Measurements from ENCODE around the gene ZFYVE28. TPM values are rescaled to one million over a fixed set of nuclear protein-coding genes. Genes with fewer than 3 reads are reported as not detected.
"Not testable (repeated sequence)": the region's sequence is repeated elsewhere in the genome, so short reads cannot be mapped to it uniquely, and the experiment has no call there.

Gene ZFYVE28
- total RNA-seq, 1 donor from 2014 or later: 16.6 TPM

DNA sequence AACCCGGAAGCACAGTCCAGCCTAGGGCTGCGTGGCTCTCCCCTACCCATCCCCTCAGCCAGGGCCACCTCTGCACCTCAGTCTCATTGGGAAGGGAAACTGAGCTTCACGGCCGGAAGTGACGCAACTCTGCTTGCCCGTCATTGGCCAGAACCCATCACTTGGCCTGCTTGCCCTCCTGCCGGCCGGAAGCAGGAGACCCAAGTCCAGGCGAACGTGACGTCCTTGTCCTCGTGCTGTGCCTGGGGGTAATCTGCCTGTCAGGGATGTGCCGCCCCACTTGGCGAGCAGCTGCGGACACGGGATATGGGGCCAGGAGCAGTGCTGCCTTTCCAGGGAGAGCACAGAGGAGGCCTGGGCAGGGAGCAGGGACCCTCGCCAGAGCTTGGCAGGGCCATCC is 31.2 kb downstream of the ZFYVE28 start:
- no peaks in the 10 kb centered on the region for H3K27me3 ChIP-seq
- intact Hi-C loops (cut with DNase I): no loop called here
- no peaks in the 10 kb centered on the region for H3K36me3 ChIP-seq
- no peak overlapping the region for H3K4me3 ChIP-seq
- no peak for DNase-seq
- H3K9me3 ChIP-seq: no peaks in the 10 kb centered on the region
- peaks cover 10% of the 10 kb centered on the region for H3K4me1 ChIP-seq
- TF ChIP-seq, protein P1, sequence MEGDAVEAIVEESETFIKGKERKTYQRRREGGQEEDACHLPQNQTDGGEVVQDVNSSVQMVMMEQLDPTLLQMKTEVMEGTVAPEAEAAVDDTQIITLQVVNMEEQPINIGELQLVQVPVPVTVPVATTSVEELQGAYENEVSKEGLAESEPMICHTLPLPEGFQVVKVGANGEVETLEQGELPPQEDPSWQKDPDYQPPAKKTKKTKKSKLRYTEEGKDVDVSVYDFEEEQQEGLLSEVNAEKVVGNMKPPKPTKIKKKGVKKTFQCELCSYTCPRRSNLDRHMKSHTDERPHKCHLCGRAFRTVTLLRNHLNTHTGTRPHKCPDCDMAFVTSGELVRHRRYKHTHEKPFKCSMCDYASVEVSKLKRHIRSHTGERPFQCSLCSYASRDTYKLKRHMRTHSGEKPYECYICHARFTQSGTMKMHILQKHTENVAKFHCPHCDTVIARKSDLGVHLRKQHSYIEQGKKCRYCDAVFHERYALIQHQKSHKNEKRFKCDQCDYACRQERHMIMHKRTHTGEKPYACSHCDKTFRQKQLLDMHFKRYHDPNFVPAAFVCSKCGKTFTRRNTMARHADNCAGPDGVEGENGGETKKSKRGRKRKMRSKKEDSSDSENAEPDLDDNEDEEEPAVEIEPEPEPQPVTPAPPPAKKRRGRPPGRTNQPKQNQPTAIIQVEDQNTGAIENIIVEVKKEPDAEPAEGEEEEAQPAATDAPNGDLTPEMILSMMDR (IDR thresholded peaks at IDR 0.05): no peak
- ATAC-seq: no peak
- no peak overlapping the region for H3K27ac ChIP-seq

DNA sequence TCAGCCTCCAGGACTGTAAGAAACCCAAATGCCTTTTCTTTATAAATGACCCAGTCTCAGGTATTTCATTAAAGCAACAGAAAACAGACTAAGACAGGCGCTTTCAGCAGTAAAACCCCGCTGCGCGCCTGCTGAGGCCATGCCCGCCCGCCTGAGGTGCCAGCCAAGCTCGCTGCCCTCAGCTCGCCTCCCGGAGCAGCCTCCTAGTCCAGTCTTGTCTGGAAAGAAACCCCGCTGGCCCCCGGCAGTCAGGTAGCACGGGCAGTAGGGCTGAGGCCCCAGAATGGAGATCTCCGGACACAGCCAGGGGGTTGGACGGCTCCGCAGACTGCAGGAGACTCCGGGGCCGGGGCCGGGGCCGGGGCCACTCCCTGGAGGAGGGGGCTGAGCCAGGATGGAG is 31.7 kb downstream of the ZFYVE28 start:
- H3K9me3 ChIP-seq: no peaks in the 10 kb centered on the region
- intact Hi-C loops (cut with DNase I): no loop called here
- no peaks in the 10 kb centered on the region for H3K36me3 ChIP-seq
- ATAC-seq: no peak
- H3K4me3 ChIP-seq: no peak overlapping the region
- peaks cover 10% of the 10 kb centered on the region for H3K4me1 ChIP-seq
- no peak overlapping the region for H3K27ac ChIP-seq
- H3K27me3 ChIP-seq: no peaks in the 10 kb centered on the region
- no peak for DNase-seq
- TF ChIP-seq, protein P1 (IDR thresholded peaks at IDR 0.05): no peak

DNA sequence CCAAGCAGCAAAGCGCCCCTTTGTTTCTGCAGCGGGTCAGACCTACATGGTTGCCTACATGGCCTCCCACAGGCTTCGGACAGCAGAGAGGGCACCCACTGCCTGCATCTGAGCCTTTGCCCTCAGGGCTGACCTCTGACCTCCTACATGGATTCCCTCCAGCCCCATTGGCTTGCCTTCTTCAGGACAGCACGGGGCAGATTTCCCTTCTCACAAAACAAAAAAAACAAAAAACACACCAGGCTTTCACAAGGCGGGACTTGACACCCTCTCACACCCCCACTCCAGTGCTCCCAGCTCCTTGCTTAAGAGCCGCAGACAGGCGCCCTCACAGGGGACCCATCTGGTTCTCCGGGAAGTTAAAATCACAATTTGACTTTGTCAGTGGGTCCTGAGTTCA is 32.9 kb downstream of the ZFYVE28 start:
- Histone ChIP-seq H3K27ac (no peak overlapping the region), H3K36me3 (no peaks in the 10 kb centered on the region), H3K4me3 (no peak overlapping the region), H3K9me3 (no peaks in the 10 kb centered on the region), H3K4me1 (peaks cover 5% of the 10 kb centered on the region), H3K27me3 (no peaks in the 10 kb centered on the region)
- TF ChIP-seq, protein P1 (IDR thresholded peaks at IDR 0.05): no peak
- intact Hi-C loops (cut with DNase I): no loop called here
- DNase-seq: no peak
- no peak for ATAC-seq

DNA sequence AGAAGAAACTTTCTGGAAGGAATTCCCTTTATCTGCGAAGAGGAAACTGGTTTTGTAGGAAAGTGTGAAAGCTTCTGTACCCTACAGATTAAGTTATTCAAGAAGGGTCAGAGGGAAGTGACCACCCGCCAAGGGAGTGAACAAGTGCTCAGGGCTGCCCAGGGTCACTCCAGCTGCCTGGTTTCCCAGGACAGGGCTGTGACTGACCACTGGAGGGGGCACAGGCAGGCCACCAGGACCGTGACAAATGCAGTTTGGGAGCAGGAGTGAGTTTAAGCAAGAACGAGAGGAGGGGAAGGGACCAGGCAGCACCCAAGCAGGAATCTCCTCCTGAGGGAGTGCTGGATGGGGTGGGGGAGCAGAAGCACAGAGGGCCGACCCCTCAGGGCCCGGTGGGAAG is 34.2 kb downstream of the ZFYVE28 start:
- intact Hi-C loops (cut with DNase I): no loop called here
- no peak for ATAC-seq
- TF ChIP-seq, protein P1 (IDR thresholded peaks at IDR 0.05): no peak

DNA sequence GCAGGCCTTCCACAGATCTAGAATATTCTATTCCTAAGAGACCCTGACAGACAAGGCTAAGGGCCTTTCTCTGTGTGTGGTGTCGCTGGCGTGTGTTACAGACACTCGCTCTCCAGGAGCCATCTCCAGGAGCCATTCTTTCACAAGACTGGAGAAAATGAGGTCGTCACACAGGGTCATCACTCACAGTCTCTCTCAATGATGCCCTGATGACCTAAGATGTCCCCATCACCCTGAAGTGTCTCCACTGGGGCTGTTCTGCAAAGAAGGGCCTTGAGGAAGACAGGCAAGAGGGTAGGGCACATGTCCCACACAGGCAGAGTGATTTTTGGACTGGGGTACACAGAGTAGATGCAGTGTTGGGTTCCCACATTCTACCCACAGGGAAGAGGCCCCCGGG is 34.7 kb downstream of the ZFYVE28 start:
- Histone ChIP-seq H3K4me3 (no peak overlapping the region), H3K4me1 (peaks cover 5% of the 10 kb centered on the region), H3K27me3 (no peaks in the 10 kb centered on the region), H3K36me3 (no peaks in the 10 kb centered on the region), H3K9me3 (no peaks in the 10 kb centered on the region), H3K27ac (no peak overlapping the region)
- ATAC-seq (no peak), DNase-seq (no peak)
- intact Hi-C loops (cut with DNase I): no loop called here
- TF ChIP-seq, protein P1 (IDR thresholded peaks at IDR 0.05): no peak

More for the DNA sequence above, 34.2 kb downstream of the ZFYVE28 start:
- Histone ChIP-seq H3K36me3 (no peaks in the 10 kb centered on the region), H3K27ac (no peak overlapping the region), H3K27me3 (no peaks in the 10 kb centered on the region), H3K4me1 (peaks cover 5% of the 10 kb centered on the region), H3K9me3 (no peaks in the 10 kb centered on the region), H3K4me3 (no peak overlapping the region)
- DNase-seq: no peak

DNA sequence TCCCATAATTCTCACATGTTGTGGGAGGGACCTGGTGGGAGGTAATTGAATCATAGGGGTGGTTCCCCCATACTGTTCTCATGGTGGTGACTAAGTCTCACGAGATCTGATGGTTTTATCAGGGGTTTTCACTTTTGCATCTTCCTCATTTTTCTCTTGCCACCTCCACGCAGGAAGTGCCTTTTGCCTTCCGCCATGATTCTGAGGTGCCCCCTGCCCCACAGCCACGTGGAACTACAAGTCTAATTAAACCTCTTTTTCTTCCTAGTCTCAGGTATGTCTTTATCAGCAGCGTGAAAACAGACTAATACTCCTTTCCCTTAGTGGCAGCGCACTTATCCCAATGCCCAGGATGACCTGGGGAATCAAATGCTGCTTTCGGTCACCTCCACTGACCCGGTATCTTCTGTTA is 35.2 kb downstream of the ZFYVE28 start:
- H3K27ac ChIP-seq; intact Hi-C loops (cut with DNase I); ATAC-seq: not testable (repeated sequence)

DNA sequence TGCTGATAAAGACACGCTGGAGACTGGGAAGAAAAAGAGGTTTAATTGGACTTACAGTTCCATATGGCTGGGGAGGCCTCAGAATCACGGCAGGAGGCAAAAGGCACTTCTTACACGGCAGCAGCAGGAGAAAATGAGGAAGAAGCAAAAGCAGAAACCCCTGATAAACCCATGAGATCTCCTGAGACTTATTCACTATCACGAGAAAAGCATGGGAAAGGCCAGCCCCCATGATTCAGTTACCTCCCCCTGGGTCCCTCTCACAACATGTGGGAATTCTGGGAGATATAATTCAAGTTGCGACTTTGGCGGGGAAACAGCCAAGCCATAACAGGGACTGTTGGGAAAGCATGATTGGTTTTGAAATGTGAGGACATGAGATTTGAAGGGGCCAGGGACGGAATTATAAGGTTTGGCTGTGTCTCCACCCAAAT is 35.7 kb downstream of the ZFYVE28 start:
- intact Hi-C loops (cut with DNase I); H3K27me3 ChIP-seq: not testable (repeated sequence)
- H3K4me3 ChIP-seq: peak overlapping the region; percentile 14

More for the DNA sequence above, 35.2 kb downstream of the ZFYVE28 start:
- H3K27me3 ChIP-seq, H3K36me3 ChIP-seq, H3K9me3 ChIP-seq, H3K4me3 ChIP-seq, H3K4me1 ChIP-seq, DNase-seq: not testable (repeated sequence)

DNA sequence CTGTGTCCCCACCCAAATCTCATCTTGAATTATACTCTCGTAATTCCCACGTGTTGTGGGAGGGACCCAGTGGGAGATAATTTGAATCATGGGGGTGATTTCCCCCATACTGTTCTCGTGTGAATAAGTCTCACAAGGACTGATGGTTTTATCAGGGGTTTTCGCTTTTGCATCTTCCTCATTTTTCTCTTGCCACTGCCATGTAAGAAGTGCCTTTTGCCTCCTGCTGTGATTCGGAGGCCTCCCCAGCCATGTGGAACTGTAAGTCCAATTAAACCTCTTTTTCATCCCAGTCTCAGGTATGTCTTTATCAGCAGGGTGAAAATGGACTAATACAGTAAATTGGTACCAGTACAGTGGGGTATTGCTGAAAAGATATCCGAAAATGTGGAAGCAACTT is 37.9 kb downstream of the ZFYVE28 start:
- intact Hi-C loops (cut with DNase I); H3K4me3 ChIP-seq; H3K4me1 ChIP-seq; H3K27me3 ChIP-seq; ATAC-seq; H3K36me3 ChIP-seq; H3K27ac ChIP-seq; DNase-seq; H3K9me3 ChIP-seq: not testable (repeated sequence)

More for the DNA sequence above, 35.7 kb downstream of the ZFYVE28 start:
- not testable (repeated sequence) for DNase-seq, ATAC-seq, H3K36me3 ChIP-seq, H3K27ac ChIP-seq, H3K9me3 ChIP-seq, H3K4me1 ChIP-seq
